ENCODE results near the gene DNAJC22.

GRCh38 chr12:49358483-49359141 is 11.9 kb downstream of the DNAJC22 start:
- peak; percentile 66 to 84 for TF ChIP-seq CTCF (conservative IDR thresholded peaks at IDR 0.05 in 1 of 2, IDR thresholded peaks at IDR 0.05 in 1 of 2; ENCODE audit: extremely low read depth in 1 of 2, insufficient read depth in 1 of 2, low read depth in 1 of 2, low read length in 2 of 2)
- TF ChIP-seq EZH2 (IDR thresholded peaks at IDR 0.05; ENCODE audit: borderline replicate concordance, low read length) = no peak

Measured in mammary epithelial cell (primary cell).